RKO (cell line): ENCODE data around the gene ANO7.
A peak's percentile ranks its signal among the peaks of the same experiment; 100 is the strongest.

Experiments used
- DNase-seq: peaks from one replicate; pipeline ENCODE4 v3.0.0-alpha.2; 2016; ENCODE audit warnings: low spot score

The ANO7 gene, protein sequence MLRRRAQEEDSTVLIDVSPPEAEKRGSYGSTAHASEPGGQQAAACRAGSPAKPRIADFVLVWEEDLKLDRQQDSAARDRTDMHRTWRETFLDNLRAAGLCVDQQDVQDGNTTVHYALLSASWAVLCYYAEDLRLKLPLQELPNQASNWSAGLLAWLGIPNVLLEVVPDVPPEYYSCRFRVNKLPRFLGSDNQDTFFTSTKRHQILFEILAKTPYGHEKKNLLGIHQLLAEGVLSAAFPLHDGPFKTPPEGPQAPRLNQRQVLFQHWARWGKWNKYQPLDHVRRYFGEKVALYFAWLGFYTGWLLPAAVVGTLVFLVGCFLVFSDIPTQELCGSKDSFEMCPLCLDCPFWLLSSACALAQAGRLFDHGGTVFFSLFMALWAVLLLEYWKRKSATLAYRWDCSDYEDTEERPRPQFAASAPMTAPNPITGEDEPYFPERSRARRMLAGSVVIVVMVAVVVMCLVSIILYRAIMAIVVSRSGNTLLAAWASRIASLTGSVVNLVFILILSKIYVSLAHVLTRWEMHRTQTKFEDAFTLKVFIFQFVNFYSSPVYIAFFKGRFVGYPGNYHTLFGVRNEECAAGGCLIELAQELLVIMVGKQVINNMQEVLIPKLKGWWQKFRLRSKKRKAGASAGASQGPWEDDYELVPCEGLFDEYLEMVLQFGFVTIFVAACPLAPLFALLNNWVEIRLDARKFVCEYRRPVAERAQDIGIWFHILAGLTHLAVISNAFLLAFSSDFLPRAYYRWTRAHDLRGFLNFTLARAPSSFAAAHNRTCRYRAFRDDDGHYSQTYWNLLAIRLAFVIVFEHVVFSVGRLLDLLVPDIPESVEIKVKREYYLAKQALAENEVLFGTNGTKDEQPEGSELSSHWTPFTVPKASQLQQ

GRCh38 chr2:241188361-241189092 lies at the start of gene ANO7:
Gene ANO7 (plus strand): TSS chr2:241188677. CDS start chr2:241190064, 1,387 bp downstream.
- no peak for DNase-seq

DNA sequence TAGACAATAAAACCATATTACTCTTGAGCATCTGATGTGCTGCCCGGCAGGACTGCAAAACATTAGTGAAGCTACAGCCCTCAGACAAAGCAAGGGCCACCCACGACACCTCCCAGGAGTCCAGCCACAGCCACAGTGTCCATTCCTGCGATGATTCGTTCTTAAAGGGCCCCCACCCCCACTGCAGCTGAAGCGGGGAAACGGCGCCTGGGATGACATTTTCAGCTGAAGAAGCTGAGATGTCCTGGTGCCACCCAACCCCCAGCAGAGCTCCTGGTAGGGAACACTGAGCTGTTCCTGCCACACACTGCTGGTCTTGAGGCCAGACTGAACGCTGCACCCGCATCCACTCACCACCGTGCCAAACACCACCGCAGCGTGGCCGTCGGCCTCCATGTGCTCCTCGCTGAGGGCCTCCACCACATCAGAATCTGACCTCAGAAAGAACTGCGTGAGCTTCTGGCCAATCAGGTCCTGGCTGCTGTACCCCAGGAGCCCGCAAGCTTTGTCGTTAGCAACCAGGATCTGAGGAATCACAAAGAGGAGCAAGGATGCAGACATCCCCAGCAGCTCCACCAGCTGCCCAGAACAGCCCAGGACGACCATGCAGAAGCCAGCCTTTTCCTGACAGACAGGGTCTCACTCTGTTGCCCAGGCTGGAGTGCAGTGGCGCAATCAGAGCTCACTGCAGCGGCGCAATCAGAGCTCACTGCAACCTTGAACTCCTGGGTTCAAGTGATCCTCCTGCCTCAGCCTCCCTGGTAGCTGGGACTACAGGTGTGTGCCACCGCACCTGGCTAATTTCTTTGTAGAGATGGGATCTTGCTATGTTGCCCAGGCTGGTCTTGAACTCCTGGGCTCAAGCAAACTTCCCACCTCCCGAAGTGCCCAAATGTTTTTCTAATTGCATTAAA lies 48.7 kb upstream of the ANO7 start:
- DNase-seq, result no peak

- DNase-seq, result no peak
Measured at GRCh38 chr2:241140445-241140840, 48.0 kb upstream of the ANO7 start.

- no peak for DNase-seq
Measured at GRCh38 chr2:241141214-241141770, 47.2 kb upstream of the ANO7 start.

GRCh38 chr2:241142063-241142462 lies 46.4 kb upstream of the ANO7 start:
- no peak for DNase-seq

- DNase-seq, result no peak
Measured at GRCh38 chr2:241142593-241142992, 45.9 kb upstream of the ANO7 start.

DNA sequence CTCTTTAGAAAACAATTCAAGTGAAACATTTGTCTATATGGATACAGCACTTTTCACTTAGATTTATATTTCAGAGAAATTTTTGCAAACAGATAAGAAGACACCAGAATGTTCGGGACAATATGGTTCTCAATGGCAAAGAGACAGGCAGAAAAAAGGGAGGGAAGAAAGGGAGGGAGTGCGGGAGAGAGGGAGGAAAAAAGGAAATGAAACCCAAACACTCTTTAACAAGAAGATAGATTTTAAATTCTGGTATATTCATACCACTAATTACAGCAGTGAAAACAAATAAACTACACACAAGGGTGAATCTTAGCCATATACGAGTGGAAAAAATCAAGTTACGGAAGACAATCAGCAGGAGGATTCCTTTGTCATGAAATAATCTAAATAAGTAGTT lies 42.2 kb upstream of the ANO7 start:
- DNase-seq, result no peak

- no peak for DNase-seq
Measured at GRCh38 chr2:241147336-241147735, 41.1 kb upstream of the ANO7 start.

GRCh38 chr2:241148239-241148638 lies 40.2 kb upstream of the ANO7 start:
- peak; percentile 10 for DNase-seq

DNA sequence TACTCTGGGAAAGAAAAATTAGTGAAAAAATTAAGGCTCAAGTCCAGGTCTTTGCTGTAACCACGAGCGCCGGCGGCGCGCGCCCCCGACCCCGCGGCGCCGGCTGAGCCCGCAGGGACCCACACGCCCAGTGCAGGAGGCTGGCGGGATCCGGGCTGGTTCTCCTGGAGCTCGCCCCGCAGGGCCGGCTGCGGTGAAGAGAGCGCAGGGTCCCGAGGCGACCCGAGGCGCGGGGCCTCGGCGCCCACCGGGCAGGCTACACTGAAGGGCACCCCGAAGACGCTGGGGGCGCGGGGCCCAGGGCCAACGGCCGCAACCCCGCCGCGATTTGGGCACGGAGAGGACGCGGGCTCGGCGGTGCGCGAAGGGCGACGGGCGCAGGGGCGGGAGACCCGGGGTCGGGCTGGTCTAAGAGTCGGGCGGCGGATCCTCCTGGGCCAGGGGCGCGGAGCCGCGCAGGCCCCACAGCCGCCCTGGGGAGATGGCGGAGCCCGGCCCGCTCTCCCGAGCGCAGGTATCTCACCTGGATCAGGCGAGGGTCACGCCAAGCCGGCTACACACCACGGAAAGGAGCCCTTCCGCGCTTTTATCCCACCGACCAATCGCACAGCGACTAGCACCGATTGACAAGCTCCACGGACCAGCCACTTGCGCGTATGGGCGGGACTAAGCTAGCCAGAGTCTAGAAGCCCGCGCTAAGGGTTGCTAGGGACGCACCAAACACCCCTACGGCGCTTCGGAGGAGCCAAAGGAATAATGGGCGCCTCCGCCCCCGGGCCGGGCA lies 39.4 kb upstream of the ANO7 start, which contains the start of gene PASK:
Gene PASK (minus strand): TSS at position 582 of the 784 bp plus-strand sequence. CDS start 6,440 bp downstream, outside the sequence.
- DNase-seq, result peak; percentile 98

DNA sequence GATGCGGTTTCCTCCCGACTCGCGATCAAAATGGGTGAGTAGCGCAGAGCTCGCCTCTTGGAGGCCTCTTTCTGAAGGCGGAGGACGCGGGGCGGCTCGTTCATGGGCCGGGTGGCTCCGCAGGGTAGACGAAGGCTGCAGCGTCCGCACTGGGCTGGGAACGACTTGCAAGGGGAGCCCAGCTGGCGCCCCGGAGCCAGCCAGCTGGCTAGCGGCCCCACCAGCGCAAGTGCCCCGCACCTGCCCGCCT lies 38.9 kb upstream of the ANO7 start:
- no peak for DNase-seq

GRCh38 chr2:241149925-241150659 lies 38.4 kb upstream of the ANO7 start, which contains the start of gene PPP1R7:
Gene PPP1R7 (plus strand): TSS chr2:241150467. CDS start chr2:241150496, 29 bp downstream.
- DNase-seq, result peak; percentile 94

DNA sequence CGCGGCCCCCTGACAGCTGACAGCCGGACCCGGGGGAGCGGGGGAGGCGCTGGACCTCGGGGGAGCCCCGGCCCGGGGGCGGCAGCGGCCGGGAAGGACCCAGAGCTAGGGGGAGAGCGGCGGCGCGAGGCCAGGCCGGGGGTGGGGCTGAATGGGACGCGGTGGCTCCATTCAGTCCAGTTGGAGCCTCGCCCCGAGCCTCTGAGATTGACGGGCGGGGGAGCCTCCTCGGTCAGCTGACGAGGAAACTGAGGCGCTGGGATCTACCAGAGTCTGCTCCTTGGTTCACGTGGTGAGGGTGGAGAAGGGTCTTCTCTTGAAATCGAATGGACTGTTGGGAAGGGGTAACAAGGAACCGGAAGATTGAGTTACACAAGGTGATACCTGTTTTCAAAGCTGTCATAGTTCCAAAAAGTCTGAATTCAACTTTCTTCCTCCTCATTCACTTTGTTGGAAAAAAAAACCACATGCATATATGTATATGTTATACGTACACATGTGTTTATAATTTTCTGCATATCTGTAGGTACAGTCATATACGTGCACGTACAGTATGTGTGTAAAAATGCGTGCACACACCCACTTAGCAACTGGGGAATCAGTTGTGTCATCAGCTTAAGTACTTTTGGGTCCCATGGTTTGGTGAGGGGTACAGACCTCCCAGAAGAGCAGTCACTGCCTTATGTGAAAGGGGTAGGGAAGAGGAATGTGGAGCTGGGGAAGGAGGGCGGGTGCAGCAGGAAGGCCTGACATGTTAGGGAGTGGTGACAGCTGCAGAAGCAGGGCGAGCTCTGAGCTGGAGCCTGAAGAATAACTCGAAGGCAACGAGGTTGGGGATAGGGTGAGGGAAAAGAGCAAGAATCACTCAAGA lies 37.6 kb upstream of the ANO7 start:
- peak; percentile 38 for DNase-seq

GRCh38 chr2:241151934-241152660 lies 36.4 kb upstream of the ANO7 start:
- DNase-seq, result no peak

GRCh38 chr2:241153616-241154015 lies 34.9 kb upstream of the ANO7 start:
- DNase-seq, result no peak

DNA sequence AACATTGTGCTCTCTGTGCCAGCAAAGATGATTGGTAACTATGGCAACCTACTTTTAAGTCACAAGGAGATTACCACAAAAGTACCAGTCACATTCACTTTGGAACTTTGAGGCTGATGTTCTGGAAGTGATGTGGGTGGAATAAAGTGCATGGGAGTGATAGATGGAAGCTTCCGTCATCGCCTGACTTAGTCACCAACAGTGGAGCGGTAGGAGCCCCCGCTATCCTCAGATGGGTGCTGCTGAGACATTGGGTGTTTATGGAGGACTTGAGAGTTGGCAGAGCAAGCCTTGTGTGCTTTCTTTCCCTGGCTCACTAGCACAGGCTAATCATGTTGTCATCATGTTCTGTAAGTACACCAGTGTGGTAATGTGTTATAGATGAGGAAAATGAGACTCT lies 33.6 kb upstream of the ANO7 start:
- peak; percentile 21 for DNase-seq

DNA sequence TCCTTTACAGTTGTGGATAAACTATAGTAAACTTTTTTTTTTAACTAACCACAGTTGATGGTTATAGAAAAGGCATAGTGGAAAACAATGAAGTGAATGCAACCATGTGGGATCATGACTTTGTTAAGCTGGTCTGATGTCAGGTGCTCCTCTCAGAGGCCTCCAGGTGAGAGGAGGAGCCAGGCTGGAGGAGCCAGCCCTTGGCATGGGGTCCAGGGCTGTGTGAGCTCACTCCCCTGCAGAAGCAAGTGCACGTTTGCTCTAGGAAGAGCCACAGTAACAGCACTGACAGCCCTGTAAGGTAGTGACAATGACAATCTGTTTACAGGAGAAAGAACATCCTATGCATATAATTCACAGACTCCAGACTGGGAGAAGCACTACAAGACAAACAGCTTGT lies 32.5 kb upstream of the ANO7 start:
- no peak for DNase-seq

GRCh38 chr2:241156971-241157441 lies 31.5 kb upstream of the ANO7 start:
- DNase-seq, result no peak
